ENCODE results near the gene EVC2. TPM values are rescaled to one million over a fixed set of nuclear protein-coding genes. Genes with fewer than 3 reads are reported as not detected.
A peak's percentile ranks its signal among the peaks of the same experiment; 100 is the strongest.
"Not testable (repeated sequence)": the region's sequence is repeated elsewhere in the genome, so short reads cannot be mapped to it uniquely, and the experiment has no call there.

EVC2 gene
- total and polyA plus RNA-seq, 9 donors, result 4.4 to 7.2 (median 5.4) TPM

DNA sequence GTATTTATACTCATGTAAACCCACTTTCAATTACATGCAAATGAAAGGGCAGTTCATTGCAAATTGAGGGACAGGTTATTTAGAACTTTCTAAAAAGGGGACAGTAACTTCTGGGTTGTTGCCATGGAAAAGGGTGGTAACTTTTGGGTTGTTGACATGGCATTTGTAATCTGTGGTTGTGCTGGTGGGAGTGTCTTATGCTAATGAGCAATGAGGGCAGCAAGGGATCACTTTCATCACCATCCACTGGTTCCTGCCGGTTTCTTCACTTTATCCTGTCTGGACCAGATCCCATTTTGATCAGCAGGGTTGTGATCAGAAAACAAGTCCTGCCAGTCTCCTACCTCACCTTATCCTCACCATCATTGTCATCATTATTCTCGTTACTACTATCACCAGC lies 34.6 kb upstream of the EVC2 start:
- WGBS (ENCODE audit: insufficient coverage), result 86% methylated on average over 2 of the region's 2 CpGs
- Histone ChIP-seq H3K27ac (ENCODE audit: low read length) (no peak overlapping the region), H3K4me1 (ENCODE audit: control insufficient read depth, insufficient read depth, low read length) (peaks cover 15% of the 10 kb centered on the region), H3K9me3 (replicated peaks; ENCODE audit: control insufficient read depth, low read depth, low read length) (no peaks in the 10 kb centered on the region), H3K4me3 (ENCODE audit: low read length) (no peak overlapping the region), H3K36me3 (ENCODE audit: control insufficient read depth, insufficient read depth, low read length) (peaks cover 34% of the 10 kb centered on the region), H3K27me3 (ENCODE audit: control insufficient read depth, insufficient read depth, low read length) (no peaks in the 10 kb centered on the region)
- DNase-seq, result no peak

DNA sequence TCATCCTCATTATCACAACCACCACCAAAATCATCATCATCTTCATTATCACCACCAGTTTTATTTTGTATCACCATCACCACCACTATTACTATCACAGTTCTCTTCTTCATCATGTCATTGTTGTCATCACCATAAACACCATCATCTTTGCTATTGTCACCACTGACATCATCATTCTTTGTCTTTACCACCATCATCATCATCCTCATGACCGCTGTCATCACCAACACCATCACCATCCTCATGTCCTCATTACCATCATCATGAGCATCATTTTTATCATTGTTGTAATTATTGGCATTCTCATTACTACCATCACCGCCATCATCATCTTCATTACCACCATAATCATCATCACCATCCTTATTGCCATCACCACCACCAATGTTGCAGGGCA lies 34.0 kb upstream of the EVC2 start:
- H3K27me3 ChIP-seq (ENCODE audit: control insufficient read depth, insufficient read depth, low read length), result no peaks in the 10 kb centered on the region
- WGBS (ENCODE audit: insufficient coverage), result no CpG with 5 or more reads among the region's 2 CpGs
- peaks cover 34% of the 10 kb centered on the region for H3K36me3 ChIP-seq (ENCODE audit: control insufficient read depth, insufficient read depth, low read length)

GRCh38 chr4:5738061-5738460 lies 29.7 kb upstream of the EVC2 start:
- H3K27me3 ChIP-seq (ENCODE audit: control insufficient read depth, insufficient read depth, low read length), result no peaks in the 10 kb centered on the region
- WGBS (ENCODE audit: insufficient coverage), result 100% methylated on average over 2 of the region's 2 CpGs
- no peaks in the 10 kb centered on the region for H3K9me3 ChIP-seq (replicated peaks; ENCODE audit: control insufficient read depth, low read depth, low read length)
- H3K4me1 ChIP-seq (ENCODE audit: control insufficient read depth, insufficient read depth, low read length), result no peaks in the 10 kb centered on the region
- no peak overlapping the region for H3K4me3 ChIP-seq (ENCODE audit: low read length)
- no peak for DNase-seq
- H3K36me3 ChIP-seq (ENCODE audit: control insufficient read depth, insufficient read depth, low read length), result peaks cover 53% of the 10 kb centered on the region
- H3K27ac ChIP-seq (ENCODE audit: low read length), result no peak overlapping the region

More for the DNA sequence above, 34.0 kb upstream of the EVC2 start:
- H3K9me3 ChIP-seq (replicated peaks; ENCODE audit: control insufficient read depth, low read depth, low read length), result no peaks in the 10 kb centered on the region
- no peak for DNase-seq
- peaks cover 11% of the 10 kb centered on the region for H3K4me1 ChIP-seq (ENCODE audit: control insufficient read depth, insufficient read depth, low read length)
- H3K27ac ChIP-seq (ENCODE audit: low read length), result no peak overlapping the region
- no peak overlapping the region for H3K4me3 ChIP-seq (ENCODE audit: low read length)

DNA sequence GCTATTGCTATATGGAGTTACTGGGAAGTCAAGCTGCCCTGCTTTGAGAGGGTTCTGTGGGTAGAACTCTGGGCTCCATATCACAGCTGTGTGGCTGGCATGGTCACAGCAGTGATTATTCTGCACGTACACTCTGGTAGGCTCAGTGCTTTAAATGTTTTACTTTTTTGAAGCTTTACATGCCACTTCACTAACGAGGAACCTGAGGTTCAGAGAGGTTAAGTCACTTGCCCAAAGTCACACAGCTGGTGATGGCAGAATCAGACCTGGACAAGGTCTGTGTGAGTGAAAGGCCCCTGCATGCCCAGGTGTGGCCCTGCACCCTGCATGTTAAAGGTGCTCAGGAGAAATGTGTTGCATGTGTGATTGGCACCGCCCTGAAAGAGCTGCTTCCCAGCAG lies 27.1 kb upstream of the EVC2 start:
- Histone ChIP-seq H3K4me3 (ENCODE audit: low read length) (no peak overlapping the region), H3K9me3 (replicated peaks; ENCODE audit: control insufficient read depth, low read depth, low read length) (no peaks in the 10 kb centered on the region), H3K4me1 (ENCODE audit: control insufficient read depth, insufficient read depth, low read length) (no peaks in the 10 kb centered on the region), H3K36me3 (ENCODE audit: control insufficient read depth, insufficient read depth, low read length) (peaks cover 64% of the 10 kb centered on the region), H3K27ac (ENCODE audit: low read length) (no peak overlapping the region), H3K27me3 (ENCODE audit: control insufficient read depth, insufficient read depth, low read length) (no peaks in the 10 kb centered on the region)
- WGBS (ENCODE audit: insufficient coverage), result 86% methylated on average over 3 of the region's 3 CpGs
- DNase-seq, result no peak

- DNase-seq, result peak; percentile 16
- peaks cover 69% of the 10 kb centered on the region for H3K36me3 ChIP-seq (ENCODE audit: control insufficient read depth, insufficient read depth, low read length)
- WGBS (ENCODE audit: insufficient coverage), result 71% methylated on average over 5 of the region's 5 CpGs
These were observed 26.5 kb upstream of the EVC2 start for GRCh38 chr4:5734853-5735252.

GRCh38 chr4:5732158-5732557 lies 23.8 kb upstream of the EVC2 start:
- Histone ChIP-seq H3K9me3 (replicated peaks; ENCODE audit: control insufficient read depth, low read depth, low read length) (no peaks in the 10 kb centered on the region), H3K4me3 (ENCODE audit: low read length) (no peak overlapping the region), H3K36me3 (ENCODE audit: control insufficient read depth, insufficient read depth, low read length) (peaks cover 75% of the 10 kb centered on the region), H3K27me3 (ENCODE audit: control insufficient read depth, insufficient read depth, low read length) (no peaks in the 10 kb centered on the region), H3K27ac (ENCODE audit: low read length) (no peak overlapping the region), H3K4me1 (ENCODE audit: control insufficient read depth, insufficient read depth, low read length) (no peaks in the 10 kb centered on the region)
- 92% methylated on average over 9 of the region's 10 CpGs for WGBS (ENCODE audit: insufficient coverage)
- DNase-seq, result no peak

More at GRCh38 chr4:5734853-5735252, 26.5 kb upstream of the EVC2 start:
- H3K4me3 ChIP-seq (ENCODE audit: low read length), result no peak overlapping the region
- no peak overlapping the region for H3K27ac ChIP-seq (ENCODE audit: low read length)
- no peaks in the 10 kb centered on the region for H3K27me3 ChIP-seq (ENCODE audit: control insufficient read depth, insufficient read depth, low read length)
- H3K9me3 ChIP-seq (replicated peaks; ENCODE audit: control insufficient read depth, low read depth, low read length), result no peaks in the 10 kb centered on the region
- H3K4me1 ChIP-seq (ENCODE audit: control insufficient read depth, insufficient read depth, low read length), result no peaks in the 10 kb centered on the region

GRCh38 chr4:5730993-5731990 lies 22.9 kb upstream of the EVC2 start:
- no peak for DNase-seq
- no peak overlapping the region for H3K4me3 ChIP-seq (ENCODE audit: low read length)
- no peaks in the 10 kb centered on the region for H3K4me1 ChIP-seq (ENCODE audit: control insufficient read depth, insufficient read depth, low read length)
- H3K27me3 ChIP-seq (ENCODE audit: control insufficient read depth, insufficient read depth, low read length), result no peaks in the 10 kb centered on the region
- H3K36me3 ChIP-seq (ENCODE audit: control insufficient read depth, insufficient read depth, low read length), result peaks cover 69% of the 10 kb centered on the region
- WGBS (ENCODE audit: insufficient coverage), result 88% methylated on average over 27 of the region's 30 CpGs
- H3K9me3 ChIP-seq (replicated peaks; ENCODE audit: control insufficient read depth, low read depth, low read length), result no peaks in the 10 kb centered on the region
- no peak overlapping the region for H3K27ac ChIP-seq (ENCODE audit: low read length)

GRCh38 chr4:5730436-5730835 lies 22.1 kb upstream of the EVC2 start:
- 87% methylated on average over 9 of the region's 10 CpGs for WGBS (ENCODE audit: insufficient coverage)
- H3K27ac ChIP-seq (ENCODE audit: low read length), result no peak overlapping the region

DNA sequence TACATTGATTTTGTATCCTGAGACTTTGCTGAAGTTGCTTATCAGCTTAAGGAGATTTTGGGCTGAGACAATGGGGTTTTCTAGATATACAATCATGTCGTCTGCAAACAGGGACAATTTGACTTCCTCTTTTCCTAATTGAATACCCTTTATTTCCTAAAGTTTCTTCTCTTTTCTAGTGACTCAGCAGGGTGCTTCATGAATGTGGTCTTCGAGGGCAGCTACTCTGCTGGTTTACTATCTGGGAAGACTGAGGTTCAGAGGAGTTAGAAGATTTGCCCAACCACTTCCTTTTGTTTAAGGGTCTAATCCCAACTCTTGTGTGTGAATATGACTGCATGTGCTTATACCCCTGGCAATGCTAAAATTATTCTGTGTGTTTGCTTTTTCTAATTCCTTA lies 20.1 kb upstream of the EVC2 start:
- Histone ChIP-seq H3K36me3 (ENCODE audit: control insufficient read depth, insufficient read depth, low read length) (peaks cover 59% of the 10 kb centered on the region), H3K9me3 (replicated peaks; ENCODE audit: control insufficient read depth, low read depth, low read length) (peaks cover 10% of the 10 kb centered on the region)
- H3K4me1 ChIP-seq (ENCODE audit: control insufficient read depth, insufficient read depth, low read length); H3K27ac ChIP-seq (ENCODE audit: low read length); H3K27me3 ChIP-seq (ENCODE audit: control insufficient read depth, insufficient read depth, low read length); DNase-seq; H3K4me3 ChIP-seq (ENCODE audit: low read length): not testable (repeated sequence)
- WGBS (ENCODE audit: insufficient coverage), result no CpG with 5 or more reads among the region's 2 CpGs

More at GRCh38 chr4:5730436-5730835, 22.1 kb upstream of the EVC2 start:
- no peaks in the 10 kb centered on the region for H3K4me1 ChIP-seq (ENCODE audit: control insufficient read depth, insufficient read depth, low read length)
- no peak overlapping the region for H3K4me3 ChIP-seq (ENCODE audit: low read length)
- DNase-seq, result no peak
- peaks cover 68% of the 10 kb centered on the region for H3K36me3 ChIP-seq (ENCODE audit: control insufficient read depth, insufficient read depth, low read length)
- H3K9me3 ChIP-seq (replicated peaks; ENCODE audit: control insufficient read depth, low read depth, low read length), result peaks cover 5% of the 10 kb centered on the region
- H3K27me3 ChIP-seq (ENCODE audit: control insufficient read depth, insufficient read depth, low read length), result no peaks in the 10 kb centered on the region

DNA sequence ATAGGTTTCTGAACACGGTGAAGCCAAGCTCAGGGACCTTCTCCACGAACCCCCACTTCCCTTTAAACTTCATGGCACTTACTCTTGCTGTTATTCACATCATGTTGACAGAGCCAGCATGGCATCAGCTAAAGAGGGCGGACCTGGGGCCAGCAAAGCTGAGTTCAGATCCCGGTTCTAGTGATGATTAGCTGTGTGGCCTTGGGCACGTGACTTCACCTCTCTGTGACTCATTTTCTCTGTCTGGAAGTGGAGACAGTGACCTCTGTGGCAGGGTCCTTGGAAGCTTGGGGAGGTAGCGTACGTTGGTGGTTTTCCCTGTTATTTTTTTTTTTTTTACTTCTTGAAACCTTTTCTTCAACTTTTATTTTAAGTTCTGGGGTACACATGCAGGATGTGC lies 16.0 kb upstream of the EVC2 start:
- DNase-seq, result no peak
- 88% methylated on average over 3 of the region's 7 CpGs for WGBS (ENCODE audit: insufficient coverage)
- H3K36me3 ChIP-seq (ENCODE audit: control insufficient read depth, insufficient read depth, low read length), result peaks cover 49% of the 10 kb centered on the region
- H3K4me1 ChIP-seq (ENCODE audit: control insufficient read depth, insufficient read depth, low read length), result no peaks in the 10 kb centered on the region
- peaks cover 10% of the 10 kb centered on the region for H3K9me3 ChIP-seq (replicated peaks; ENCODE audit: control insufficient read depth, low read depth, low read length)
- H3K27ac ChIP-seq (ENCODE audit: low read length), result no peak overlapping the region
- no peaks in the 10 kb centered on the region for H3K27me3 ChIP-seq (ENCODE audit: control insufficient read depth, insufficient read depth, low read length)
- H3K4me3 ChIP-seq (ENCODE audit: low read length), result no peak overlapping the region
